Common myeloid progenitor, CD34-positive (primary cell): ENCODE data around the gene MS4A4A.
"Not testable (repeated sequence)": the region's sequence is repeated elsewhere in the genome, so short reads cannot be mapped to it uniquely, and the experiment has no call there.

ENCODE experiments used
- CTCF ChIA-PET: fragments of 350-600 bp; sonication (Branson Sonifier 250); formaldehyde crosslinking; loops from one replicate; lab custom pipeline; 2021; ENCODE audit warnings: antibody characterized with exemption; lab: Charles Lee
- POLR2A ChIA-PET: fragments of 350-600 bp; sonication (Branson Sonifier 250); formaldehyde crosslinking; loops from one replicate; lab custom pipeline; 2021; ENCODE audit warnings: antibody characterized with exemption; lab: Charles Lee
- DNase-seq, 3 donors: peaks; one replicate each; pipeline versions ENCODE4 v3.0.0 to v3.0.0-alpha.2; 2013
- H3K27ac ChIP-seq, 2 experiments: 1 replicate in 1 of 2; 2 replicates in 1 of 2; pipeline ENCODE4 v1.7.0; 2013; ENCODE audit warnings: inconsistent platforms in 2 of 2, low read length in 2 of 2, mild to moderate bottlenecking in 2 of 2, low read depth in 1 of 2, moderate library complexity in 1 of 2; ENCODE audit not compliant: severe bottlenecking in 2 of 2, insufficient read depth in 1 of 2, poor library complexity in 1 of 2
- H3K27me3 ChIP-seq, 5 experiments: replicated peaks in 2 of 5; 1 replicate in 3 of 5; 2 replicates in 2 of 5; pipeline versions ENCODE4 v1.6.1 to v1.7.0; 2013; ENCODE audit warnings: low read length in 4 of 5, mild to moderate bottlenecking in 2 of 5, moderate library complexity in 2 of 5, inconsistent platforms in 1 of 5; ENCODE audit not compliant: insufficient read depth in 5 of 5, control insufficient read depth in 4 of 5
- H3K36me3 ChIP-seq, 4 experiments: 1 replicate in 2 of 4; 2 replicates in 2 of 4; pipeline versions ENCODE4 v1.6.1 to v1.7.0; 2013; ENCODE audit warnings: low read length in 3 of 4, control low read depth in 1 of 4, mild to moderate bottlenecking in 1 of 4; ENCODE audit not compliant: control insufficient read depth in 4 of 4, insufficient read depth in 4 of 4
- H3K4me1 ChIP-seq, 4 experiments: 1 replicate in 3 of 4; 2 replicates in 1 of 4; pipeline versions ENCODE4 v1.6.1 to v1.7.1; 2013; ENCODE audit warnings: low read length in 3 of 4, mild to moderate bottlenecking in 3 of 4, control low read depth in 1 of 4, inconsistent platforms in 1 of 4, moderate library complexity in 1 of 4; ENCODE audit not compliant: control insufficient read depth in 4 of 4, insufficient read depth in 4 of 4; ENCODE audit errors: control extremely low read depth in 1 of 4
- H3K4me3 ChIP-seq, 7 experiments: 1 replicate in 4 of 7; 2 replicates in 3 of 7; pipeline versions ENCODE4 v1.5.1 to v1.7.0; 2013; ENCODE audit warnings: mild to moderate bottlenecking in 7 of 7, low read length in 6 of 7, moderate library complexity in 6 of 7, inconsistent platforms in 2 of 7, low read depth in 2 of 7, control low read depth in 1 of 7; ENCODE audit not compliant: insufficient read depth in 4 of 7, control insufficient read depth in 1 of 7; ENCODE audit errors: extremely low read depth in 1 of 7
- H3K9me3 ChIP-seq, 5 experiments: 1 replicate in 4 of 5; 2 replicates in 1 of 5; pipeline versions ENCODE4 v1.6.1 to v1.7.1; 2013; ENCODE audit warnings: low read length in 4 of 5, mild to moderate bottlenecking in 2 of 5, inconsistent platforms in 1 of 5, low read depth in 1 of 5, moderate library complexity in 1 of 5; ENCODE audit not compliant: control insufficient read depth in 4 of 5, insufficient read depth in 2 of 5; ENCODE audit errors: control extremely low read depth in 1 of 5
- WGBS: methylation state at CpG from one replicate; pipeline ENCODE4 v1.1.5; 2013; ENCODE audit not compliant: insufficient coverage; 5-methylcytosine and 5-hydroxymethylcytosine counted together

MS4A4A gene

GRCh38 chr11:60301884-60302283, 21.4 kb downstream of the MS4A4A start:
- H3K9me3 ChIP-seq, DNase-seq, H3K4me1 ChIP-seq, CTCF ChIA-PET, H3K36me3 ChIP-seq, POLR2A ChIA-PET, H3K27me3 ChIP-seq, H3K27ac ChIP-seq, H3K4me3 ChIP-seq: not testable (repeated sequence)
- WGBS, result 95% methylated on average over 4 of the region's 6 CpGs

- H3K4me1 ChIP-seq, result no peaks in the 10 kb centered on the region
- no peaks in the 10 kb centered on the region for H3K36me3 ChIP-seq
- peaks cover 0 to 1% (median 0%) of the 10 kb centered on the region in 5 experiments for H3K9me3 ChIP-seq
- CTCF ChIA-PET, result no interaction called here
- no peaks in the 10 kb centered on the region for H3K27me3 ChIP-seq
- DNase-seq, result no peak
- POLR2A ChIA-PET, result no interaction called here
- no peak overlapping the region for H3K27ac ChIP-seq
- 97% methylated on average over 4 of the region's 5 CpGs for WGBS
- H3K4me3 ChIP-seq, result no peak overlapping the region
Measured at GRCh38 chr11:60303661-60304060, 23.2 kb downstream of the MS4A4A start.

GRCh38 chr11:60305906-60306619, 25.6 kb downstream of the MS4A4A start:
- no peaks in the 10 kb centered on the region for H3K4me1 ChIP-seq
- ChIA-PET POLR2A (no interaction called here), CTCF (no interaction called here)
- no peaks in the 10 kb centered on the region for H3K36me3 ChIP-seq
- H3K27me3 ChIP-seq, result no peaks in the 10 kb centered on the region
- H3K9me3 ChIP-seq, result peaks cover 0 to 1% (median 0%) of the 10 kb centered on the region in 5 experiments
- no peak overlapping the region for H3K27ac ChIP-seq
- no peak for DNase-seq
- WGBS, result 95% methylated on average over 2 of the region's 3 CpGs
- H3K4me3 ChIP-seq, result no peak overlapping the region

- H3K4me3 ChIP-seq, result no peak overlapping the region
- no peaks in the 10 kb centered on the region for H3K4me1 ChIP-seq
- no peak overlapping the region for H3K27ac ChIP-seq
- WGBS, result 100% methylated on average over 3 of the region's 3 CpGs
- CTCF ChIA-PET, result no interaction called here
- no peaks in the 10 kb centered on the region for H3K36me3 ChIP-seq
- H3K9me3 ChIP-seq, result peaks cover 0 to 1% (median 0%) of the 10 kb centered on the region in 5 experiments
- POLR2A ChIA-PET, result no interaction called here
- H3K27me3 ChIP-seq, result no peaks in the 10 kb centered on the region
- no peak for DNase-seq
Measured at GRCh38 chr11:60307507-60308195, 27.2 kb downstream of the MS4A4A start.

GRCh38 chr11:60310407-60310998, 30.0 kb downstream of the MS4A4A start:
- CTCF ChIA-PET, result no interaction called here
- peak in 2 of 3 donors; percentile 1 to 9 for DNase-seq
- WGBS, result 80% methylated on average over 1 of the region's 5 CpGs
- H3K36me3 ChIP-seq, result no peaks in the 10 kb centered on the region
- no peak overlapping the region for H3K4me3 ChIP-seq
- no peaks in the 10 kb centered on the region for H3K9me3 ChIP-seq
- H3K4me1 ChIP-seq, result peaks cover 0 to 9% (median 3%) of the 10 kb centered on the region in 4 experiments
- POLR2A ChIA-PET, result no interaction called here
- H3K27ac ChIP-seq, result no peak overlapping the region
- H3K27me3 ChIP-seq, result no peaks in the 10 kb centered on the region

GRCh38 chr11:60314635-60315321, 34.3 kb downstream of the MS4A4A start:
- Histone ChIP-seq H3K4me1 (peaks cover 0 to 9% (median 3%) of the 10 kb centered on the region in 4 experiments), H3K9me3 (peaks cover 0 to 8% (median 0%) of the 10 kb centered on the region in 5 experiments), H3K36me3 (no peaks in the 10 kb centered on the region), H3K27ac (no peak overlapping the region), H3K27me3 (no peaks in the 10 kb centered on the region), H3K4me3 (no peak overlapping the region)
- peak; percentile 6 to 52 (median 32) for DNase-seq
- POLR2A ChIA-PET, result no interaction called here
- CTCF ChIA-PET, result interaction anchor here (1.1 to 2.2 kb wide), 2 partner anchors 28 to 30 kb away, joined by 3 to 6 read pairs; no protein-coding TSS in a partner anchor
- no CpG with 5 or more reads among the region's 2 CpGs for WGBS
